Activated CD4-positive, alpha-beta T cell treated with anti-CD3 and anti-CD28 coated beads, Interleukin-2, amount 10 ng/mL, durations not matched to agents 24 days and 14 days (primary cell): ENCODE results near the gene DNAJB8. TPM values are rescaled to one million over a fixed set of nuclear protein-coding genes. Genes with fewer than 3 reads are reported as not detected.
A peak's percentile ranks its signal among the peaks of the same experiment; 100 is the strongest.

ENCODE experiments used
- DNase-seq: peaks from one replicate; pipeline ENCODE4 v3.0.0; 2022
- H3K27ac Mint-ChIP-seq: one replicate; pipeline ENCODE4 v1.8.0; 2022; ENCODE audit warnings: mild to moderate bottlenecking, mixed read lengths
- H3K27me3 Mint-ChIP-seq: one replicate; pipeline ENCODE4 v1.8.0; 2022; ENCODE audit warnings: mixed read lengths
- H3K36me3 Mint-ChIP-seq: one replicate; pipeline ENCODE4 v1.8.0; 2022; ENCODE audit warnings: low read depth, mild to moderate bottlenecking, mixed read lengths
- H3K4me1 Mint-ChIP-seq: one replicate; pipeline ENCODE4 v1.8.0; 2021; ENCODE audit warnings: mixed read lengths
- H3K4me3 Mint-ChIP-seq: one replicate; pipeline ENCODE4 v1.8.0; 2022; ENCODE audit warnings: mild to moderate bottlenecking, moderate library complexity, mixed read lengths
- H3K9me3 Mint-ChIP-seq: one replicate; pipeline ENCODE4 v1.8.0; 2021; ENCODE audit warnings: mixed read lengths
- intact Hi-C: fragments of 100-400 bp; cut with micrococcal nuclease; formaldehyde crosslinking; loops from one replicate; pipeline ENCODE4 v1.15.1; 2023
- total RNA-seq: library from RNA; stranded (reverse); gene quantifications from 2 replicates; pipeline ENCODE4 v1.2.3, GENCODE V29; 2022

DNAJB8 gene
- not detected in 2 replicates for total RNA-seq

DNA sequence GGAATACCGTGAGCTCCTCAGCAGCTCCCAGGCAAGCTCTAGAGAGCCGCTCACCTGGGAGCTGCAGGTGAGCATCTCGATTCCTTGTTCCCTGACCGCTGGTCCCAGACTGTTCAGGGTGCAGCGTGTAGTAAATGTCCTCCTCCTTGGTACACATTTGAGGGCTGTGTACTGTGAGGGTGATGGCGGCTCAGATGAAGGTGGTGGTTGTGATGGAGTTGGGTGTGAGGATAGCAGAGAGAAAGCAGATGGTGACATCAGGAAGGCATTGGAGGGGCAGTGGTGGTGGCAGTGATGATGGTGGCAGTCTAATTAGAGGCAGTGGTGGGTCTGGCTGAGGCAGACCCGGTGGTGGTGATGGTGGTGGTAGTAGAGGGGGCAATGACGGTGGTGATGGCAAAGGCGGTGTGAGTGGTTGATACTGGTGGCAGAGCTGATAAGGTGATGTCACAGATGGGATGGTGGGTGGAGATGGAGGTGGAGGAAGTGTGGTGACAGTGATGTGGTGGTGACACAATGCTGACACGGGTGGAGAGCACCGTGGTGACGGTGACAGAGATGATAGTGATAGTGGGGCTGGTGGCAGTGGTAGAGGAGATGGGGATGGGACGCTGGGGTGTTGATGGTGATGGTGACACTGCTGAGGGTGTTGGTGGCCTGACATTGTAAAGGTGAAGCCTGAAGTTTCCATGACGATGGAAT, at the start of gene DNAJB8:
DNAJB8 (minus strand) TSS at position 51 of the 702 bp plus-strand sequence. CDS start 3,645 bp downstream, outside the sequence.
- H3K27ac Mint-ChIP-seq: peak within 1 kb of the TSS; percentile 22
- intact Hi-C loops: loop anchor here (5.0 kb wide), 1 partner anchor 845 kb away; no protein-coding TSS in a partner anchor
- peak; percentile 79 for DNase-seq
- peaks cover 16% of the 10 kb centered on the region for H3K4me1 Mint-ChIP-seq
- H3K4me3 Mint-ChIP-seq: no peak within 1 kb of the TSS
- H3K36me3 Mint-ChIP-seq: no peaks in the 10 kb centered on the region
- H3K27me3 Mint-ChIP-seq: peaks cover 21% of the 10 kb centered on the region
- no peaks in the 10 kb centered on the region for H3K9me3 Mint-ChIP-seq

- Mint-ChIP-seq H3K27ac (no peak overlapping the region), H3K27me3 (peaks cover 42% of the 10 kb centered on the region)
These were observed 49.3 kb upstream of the DNAJB8 start for GRCh38 chr3:128515967-128516366.

DNA sequence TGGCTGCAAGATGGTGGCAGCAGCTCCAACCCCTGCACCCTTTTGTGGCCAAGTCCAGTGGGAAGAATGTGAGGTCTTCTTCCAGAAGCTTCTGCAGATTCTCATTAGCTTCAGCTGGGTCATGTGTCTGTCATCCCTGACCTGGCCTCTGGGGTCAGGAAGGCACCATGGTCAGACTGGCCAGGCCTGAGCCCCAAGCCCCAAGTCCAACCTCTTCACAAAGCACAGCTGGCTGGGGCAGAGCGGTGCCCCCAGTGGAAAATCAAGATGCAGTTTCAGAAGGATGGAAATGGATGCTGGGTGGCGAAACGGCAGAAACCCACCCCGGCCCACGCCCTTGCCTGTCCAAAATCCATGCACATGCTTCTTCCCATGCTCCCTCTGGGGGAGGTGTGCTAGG, 42.2 kb upstream of the DNAJB8 start:
- peaks cover 16% of the 10 kb centered on the region for H3K27me3 Mint-ChIP-seq
- H3K36me3 Mint-ChIP-seq: no peaks in the 10 kb centered on the region
- no peak for DNase-seq
- peaks cover 6% of the 10 kb centered on the region for H3K9me3 Mint-ChIP-seq
- no peak overlapping the region for H3K27ac Mint-ChIP-seq
- no peaks in the 10 kb centered on the region for H3K4me1 Mint-ChIP-seq
- intact Hi-C loops: no loop called here
- H3K4me3 Mint-ChIP-seq: no peak overlapping the region

More at GRCh38 chr3:128515967-128516366, 49.3 kb upstream of the DNAJB8 start:
- no peaks in the 10 kb centered on the region for H3K4me1 Mint-ChIP-seq
- no peak overlapping the region for H3K4me3 Mint-ChIP-seq
- no peak for DNase-seq
- H3K9me3 Mint-ChIP-seq: peaks cover 15% of the 10 kb centered on the region
- intact Hi-C loops: no loop called here
- no peaks in the 10 kb centered on the region for H3K36me3 Mint-ChIP-seq

- intact Hi-C loops: no loop called here
- Mint-ChIP-seq H3K4me1 (no peaks in the 10 kb centered on the region), H3K9me3 (no peaks in the 10 kb centered on the region), H3K27me3 (peaks cover 16% of the 10 kb centered on the region), H3K4me3 (no peak overlapping the region), H3K36me3 (no peaks in the 10 kb centered on the region), H3K27ac (no peak overlapping the region)
- DNase-seq: peak; percentile 46
These were observed 40.1 kb upstream of the DNAJB8 start for GRCh38 chr3:128506754-128507153.

DNA sequence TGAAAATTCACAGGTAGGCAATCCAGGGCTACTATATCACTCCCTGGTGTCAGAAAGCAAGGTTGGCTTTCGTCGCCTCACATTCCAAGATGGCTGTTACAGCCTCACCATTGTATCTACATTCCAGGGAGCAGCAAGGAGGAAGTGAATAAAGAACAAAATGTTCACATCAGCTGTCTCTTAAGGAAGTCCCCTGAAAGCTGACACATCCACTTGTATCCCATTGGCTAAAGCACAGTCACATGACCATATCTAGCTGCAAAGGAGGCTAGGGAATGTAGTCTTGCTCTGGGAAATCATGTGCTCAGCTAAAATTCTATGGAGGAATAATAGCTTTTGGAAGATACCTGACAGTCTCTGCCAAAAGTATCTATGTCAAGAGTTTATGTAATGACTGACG, 39.1 kb upstream of the DNAJB8 start:
- intact Hi-C loops: no loop called here
- H3K4me1 Mint-ChIP-seq: no peaks in the 10 kb centered on the region

GRCh38 chr3:128504963-128505730, 38.5 kb upstream of the DNAJB8 start:
- intact Hi-C loops: no loop called here
- no peaks in the 10 kb centered on the region for H3K36me3 Mint-ChIP-seq
- no peaks in the 10 kb centered on the region for H3K4me1 Mint-ChIP-seq
- no peaks in the 10 kb centered on the region for H3K9me3 Mint-ChIP-seq
- H3K27me3 Mint-ChIP-seq: peaks cover 19% of the 10 kb centered on the region
- no peak overlapping the region for H3K27ac Mint-ChIP-seq
- DNase-seq: peak; percentile 45
- no peak overlapping the region for H3K4me3 Mint-ChIP-seq

More for the DNA sequence above, 39.1 kb upstream of the DNAJB8 start:
- peaks cover 16% of the 10 kb centered on the region for H3K27me3 Mint-ChIP-seq
- no peaks in the 10 kb centered on the region for H3K9me3 Mint-ChIP-seq
- no peak overlapping the region for H3K27ac Mint-ChIP-seq
- no peak overlapping the region for H3K4me3 Mint-ChIP-seq
- no peak for DNase-seq
- no peaks in the 10 kb centered on the region for H3K36me3 Mint-ChIP-seq

DNA sequence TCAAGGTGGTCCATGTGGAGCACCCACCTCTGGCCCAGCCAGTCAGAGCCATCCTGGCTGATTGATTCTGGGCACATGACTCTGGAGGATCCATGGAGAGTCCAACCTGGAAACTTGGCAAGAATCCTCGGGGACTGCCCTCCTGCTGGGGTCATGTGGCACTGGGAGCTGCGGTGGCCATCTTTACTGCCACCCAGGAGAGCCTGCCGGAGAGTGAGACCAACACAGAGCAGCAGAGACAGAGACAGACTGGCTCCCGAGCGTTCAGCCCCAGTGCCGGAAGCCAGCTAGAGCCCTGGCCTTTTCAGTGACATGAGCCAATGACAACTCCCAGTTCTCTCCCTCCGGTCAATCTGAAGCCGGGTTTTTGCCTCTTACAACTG, 37.8 kb upstream of the DNAJB8 start:
- Mint-ChIP-seq H3K27ac (no peak overlapping the region), H3K36me3 (no peaks in the 10 kb centered on the region), H3K27me3 (peaks cover 24% of the 10 kb centered on the region), H3K4me1 (no peaks in the 10 kb centered on the region), H3K9me3 (no peaks in the 10 kb centered on the region), H3K4me3 (no peak overlapping the region)
- intact Hi-C loops: no loop called here
- no peak for DNase-seq

DNA sequence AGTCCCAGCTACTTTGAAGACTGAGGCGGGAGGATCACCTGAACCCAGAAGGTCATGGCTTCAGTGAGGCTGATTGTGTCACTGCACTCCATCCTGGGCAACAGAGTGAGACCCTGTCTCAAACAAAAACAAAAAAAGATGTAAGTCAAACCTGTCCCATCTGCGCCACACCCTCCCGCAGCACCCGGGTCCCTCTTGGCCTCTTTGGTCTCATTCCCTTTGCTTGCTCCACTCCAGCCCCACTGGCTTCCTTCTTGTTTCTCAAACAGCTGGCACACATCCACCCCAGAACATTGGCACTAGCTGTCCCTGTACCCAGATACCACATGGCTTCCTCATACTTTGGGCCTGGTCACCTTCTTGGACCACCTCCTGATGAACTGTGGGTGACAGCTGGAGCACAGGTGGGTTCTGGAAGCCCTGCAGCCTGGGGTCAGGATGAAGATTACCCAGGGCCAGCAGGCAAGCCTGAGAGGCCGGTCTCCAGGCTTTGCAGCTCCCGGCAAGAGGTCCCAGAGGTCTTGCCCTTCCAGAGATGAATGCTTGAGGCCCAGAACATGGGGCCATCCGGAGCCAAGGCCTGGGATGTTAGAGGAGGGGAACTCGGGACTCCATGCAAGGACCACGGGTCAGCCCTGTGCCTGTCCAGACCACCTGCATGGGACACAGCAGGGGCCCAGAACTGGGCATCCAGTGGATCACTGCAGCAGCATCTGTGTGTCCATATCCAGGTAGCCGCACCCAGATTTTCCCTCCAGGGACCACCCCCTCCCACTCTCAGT, 37.3 kb upstream of the DNAJB8 start:
- Mint-ChIP-seq H3K36me3 (no peaks in the 10 kb centered on the region), H3K27ac (no peak overlapping the region), H3K27me3 (peaks cover 24% of the 10 kb centered on the region), H3K4me3 (no peak overlapping the region), H3K9me3 (no peaks in the 10 kb centered on the region), H3K4me1 (no peaks in the 10 kb centered on the region)
- no peak for DNase-seq
- intact Hi-C loops: loop anchor here (2.0 kb wide), 1 partner anchor 105 kb away; no protein-coding TSS in a partner anchor

DNA sequence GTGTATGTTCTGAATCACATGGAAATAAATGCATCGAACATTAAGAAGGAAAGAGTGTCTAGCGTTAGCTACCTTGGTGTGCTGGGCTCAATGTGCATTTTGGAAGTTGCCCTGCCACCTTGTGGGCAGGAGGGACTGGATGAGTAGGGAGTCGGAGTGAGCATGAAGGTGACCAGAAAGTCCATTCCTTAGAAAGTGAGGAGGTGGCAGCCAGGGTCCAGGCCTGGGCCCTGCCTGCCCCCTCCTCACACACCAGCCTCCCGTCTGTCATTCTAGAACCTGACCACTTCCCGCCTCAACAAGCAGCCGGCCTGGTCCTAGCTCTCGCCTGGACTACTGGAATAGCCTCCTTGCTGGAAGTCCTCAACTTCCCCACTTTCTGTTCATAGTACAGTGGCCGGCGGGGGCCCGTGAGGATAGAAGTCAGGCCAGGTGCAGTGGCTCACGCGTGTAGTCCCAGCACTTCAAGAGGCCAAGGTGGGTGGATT, 36.5 kb upstream of the DNAJB8 start:
- Mint-ChIP-seq H3K4me3 (no peak overlapping the region), H3K27me3 (peaks cover 30% of the 10 kb centered on the region), H3K27ac (no peak overlapping the region), H3K36me3 (no peaks in the 10 kb centered on the region), H3K9me3 (no peaks in the 10 kb centered on the region), H3K4me1 (no peaks in the 10 kb centered on the region)
- DNase-seq: no peak
- intact Hi-C loops: loop anchor here (2.0 kb wide), 1 partner anchor 106 kb away; no protein-coding TSS in a partner anchor

GRCh38 chr3:128502712-128503111, 36.0 kb upstream of the DNAJB8 start:
- no peaks in the 10 kb centered on the region for H3K36me3 Mint-ChIP-seq
- H3K27ac Mint-ChIP-seq: no peak overlapping the region
- intact Hi-C loops: loop anchor here (2.0 kb wide), 1 partner anchor 106 kb away; no protein-coding TSS in a partner anchor
- H3K4me3 Mint-ChIP-seq: no peak overlapping the region
- H3K4me1 Mint-ChIP-seq: no peaks in the 10 kb centered on the region
- no peak for DNase-seq
- H3K9me3 Mint-ChIP-seq: no peaks in the 10 kb centered on the region
- H3K27me3 Mint-ChIP-seq: peaks cover 30% of the 10 kb centered on the region

- Mint-ChIP-seq H3K9me3 (no peaks in the 10 kb centered on the region), H3K4me1 (peaks cover 2% of the 10 kb centered on the region), H3K4me3 (no peak overlapping the region), H3K36me3 (no peaks in the 10 kb centered on the region), H3K27ac (no peak overlapping the region), H3K27me3 (peaks cover 38% of the 10 kb centered on the region)
- DNase-seq: no peak
- intact Hi-C loops: no loop called here
These were observed 34.7 kb upstream of the DNAJB8 start for GRCh38 chr3:128501431-128501830.

DNA sequence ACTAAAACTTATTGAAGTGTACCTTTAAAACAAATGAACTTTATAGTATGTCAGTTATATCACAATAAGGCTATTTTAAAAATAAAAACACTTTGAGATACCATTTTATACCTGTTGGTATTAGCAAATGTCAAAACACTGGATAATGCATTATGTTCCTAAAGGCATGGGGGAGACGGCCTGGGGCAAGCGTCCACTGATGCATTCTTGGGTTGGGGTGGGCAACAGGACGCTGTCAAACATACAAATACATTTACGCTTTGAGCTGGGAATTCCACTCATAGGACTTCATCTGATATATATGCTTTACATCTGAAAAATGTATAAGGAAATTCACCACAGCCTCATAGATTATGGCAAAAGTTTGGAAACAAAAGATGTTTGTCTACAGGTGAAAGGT, 33.9 kb upstream of the DNAJB8 start:
- peaks cover 2% of the 10 kb centered on the region for H3K4me1 Mint-ChIP-seq
- intact Hi-C loops: no loop called here
- peaks cover 45% of the 10 kb centered on the region for H3K27me3 Mint-ChIP-seq
- H3K4me3 Mint-ChIP-seq: no peak overlapping the region
- no peaks in the 10 kb centered on the region for H3K36me3 Mint-ChIP-seq
- H3K9me3 Mint-ChIP-seq: no peaks in the 10 kb centered on the region
- H3K27ac Mint-ChIP-seq: no peak overlapping the region
- DNase-seq: no peak

DNA sequence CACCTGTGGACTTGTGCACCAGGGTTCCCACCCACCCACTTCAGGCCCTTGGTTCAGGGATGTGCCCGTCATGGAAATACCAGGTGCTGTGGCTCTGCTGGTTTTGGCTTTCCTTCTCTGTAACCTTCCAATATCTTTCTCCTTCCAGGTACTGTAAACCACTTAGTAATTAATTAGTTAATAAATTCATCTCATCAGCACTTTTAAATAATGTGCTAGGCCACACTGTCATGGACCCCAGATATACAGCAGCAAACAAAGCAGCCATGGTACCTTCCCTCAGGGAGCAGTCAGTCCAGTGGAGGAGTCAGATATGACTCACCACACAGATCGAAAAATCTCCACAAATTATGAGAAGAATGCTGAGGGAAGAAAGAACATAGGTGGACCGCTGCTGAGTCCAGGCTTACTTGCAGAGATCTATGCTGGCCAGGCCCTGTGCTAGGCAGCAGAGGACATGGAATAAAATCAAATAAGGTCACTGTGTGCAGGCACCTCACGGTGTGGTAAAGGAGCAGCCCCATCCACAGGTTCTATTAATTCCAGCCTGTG, 33.1 kb upstream of the DNAJB8 start:
- H3K27me3 Mint-ChIP-seq: peaks cover 53% of the 10 kb centered on the region
- DNase-seq: no peak
- H3K27ac Mint-ChIP-seq: no peak overlapping the region
- no peak overlapping the region for H3K4me3 Mint-ChIP-seq
- no peaks in the 10 kb centered on the region for H3K9me3 Mint-ChIP-seq
- H3K36me3 Mint-ChIP-seq: no peaks in the 10 kb centered on the region
- intact Hi-C loops: loop anchor here (5.0 to 10.0 kb wide), 3 partner anchors 402 to 1105 kb away; partner anchors contain the start of gene PLXND1
- H3K4me1 Mint-ChIP-seq: peaks cover 2% of the 10 kb centered on the region
